Limb (tissue), 2 donors: Measurements from ENCODE around the gene NUSAP1.
"Not testable (repeated sequence)": the region's sequence is repeated elsewhere in the genome, so short reads cannot be mapped to it uniquely, and the experiment has no call there.

Experiments
- DNase-seq, 2 donors: peaks; one replicate each; pipeline ENCODE4 v3.0.0-alpha.2; 2016; ENCODE audit errors: extremely low spot score in 2 of 2

NUSAP1 gene

DNA sequence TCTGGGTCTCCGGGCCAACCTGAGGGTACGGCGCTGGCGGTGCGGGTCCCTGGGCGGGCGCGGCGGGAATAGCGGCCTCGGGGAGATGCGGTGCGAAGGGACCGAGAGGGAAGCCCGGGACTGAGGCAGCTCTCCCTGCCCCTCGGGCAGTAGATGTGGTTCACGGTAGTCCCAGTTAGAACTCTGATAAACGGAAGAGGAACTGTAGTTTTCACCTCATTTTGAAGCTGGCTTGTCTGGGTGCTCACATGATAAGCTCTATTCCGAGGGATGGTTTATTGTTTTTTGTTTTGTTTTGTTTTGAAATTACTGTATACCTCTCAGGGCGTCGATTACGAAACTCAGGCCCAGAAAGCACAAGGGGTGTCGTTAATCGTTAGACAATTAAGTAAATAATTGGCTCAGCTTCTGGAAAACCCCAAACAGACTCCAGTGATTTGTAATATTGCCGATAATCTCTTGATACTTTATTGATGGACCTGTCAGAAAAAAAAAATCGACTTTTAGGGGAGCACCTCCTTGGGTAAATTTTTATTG, 413 bp downstream of the NUSAP1 start:
- peak in 1 of 2 donors; percentile 3 for DNase-seq

DNA sequence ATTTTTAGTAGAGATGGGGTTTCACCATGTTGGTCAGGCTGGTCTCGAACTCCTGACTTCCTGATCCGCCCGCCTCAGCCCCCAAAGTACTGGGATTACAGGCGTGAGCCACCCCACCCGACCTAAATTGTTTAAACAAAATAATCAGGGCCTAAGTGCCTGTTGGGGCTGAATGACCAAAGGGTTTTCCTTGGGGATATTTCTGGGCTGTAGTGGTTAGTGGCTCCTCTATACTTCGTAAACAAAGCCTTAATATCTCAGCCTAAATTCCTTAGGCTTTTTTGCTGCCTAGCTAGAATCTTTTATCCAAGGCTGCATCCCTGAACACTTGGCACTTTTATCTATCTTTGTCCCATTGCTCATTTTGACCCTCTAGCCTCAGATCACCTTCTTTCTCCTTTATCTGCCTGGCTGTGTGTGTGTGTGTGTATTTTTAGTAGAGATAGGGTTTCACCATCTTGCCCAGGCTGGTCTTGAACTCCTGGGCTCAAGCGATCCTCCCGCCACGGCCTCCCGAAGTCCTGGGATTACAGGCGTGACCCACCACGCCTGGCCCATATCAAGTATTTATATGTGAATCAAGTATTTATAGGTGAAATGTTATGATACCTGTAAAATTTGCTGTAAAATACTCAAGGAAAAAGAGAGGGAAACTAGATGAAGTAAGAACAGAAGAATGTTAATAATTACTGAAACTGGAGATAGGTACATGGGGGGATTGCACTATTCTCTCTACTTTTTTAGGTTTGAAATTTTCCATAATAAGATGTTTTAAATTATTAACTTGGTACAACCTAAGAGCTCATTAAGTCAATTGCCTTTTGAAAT, 1.8 kb downstream of the NUSAP1 start:
- DNase-seq = no peak

DNA sequence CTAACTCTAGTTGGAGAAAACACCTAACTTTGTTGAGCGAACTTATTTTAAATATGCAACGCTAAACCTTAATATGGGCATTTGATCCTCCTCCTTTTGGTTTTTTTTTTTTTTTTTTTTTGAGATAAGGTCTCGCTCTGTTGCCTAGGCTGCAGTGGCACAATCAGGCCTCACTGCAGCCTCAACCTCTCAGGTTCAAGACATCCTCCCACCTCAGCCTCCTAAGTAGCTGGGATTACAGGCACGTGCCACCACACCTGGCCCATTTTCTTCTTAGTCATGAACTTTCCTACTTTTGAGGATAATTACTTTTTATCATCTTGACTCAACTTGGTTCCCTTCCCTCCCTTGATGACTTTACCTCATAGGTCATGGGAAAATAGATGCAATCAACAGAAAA, 3.9 kb downstream of the NUSAP1 start:
- no peak for DNase-seq

DNA sequence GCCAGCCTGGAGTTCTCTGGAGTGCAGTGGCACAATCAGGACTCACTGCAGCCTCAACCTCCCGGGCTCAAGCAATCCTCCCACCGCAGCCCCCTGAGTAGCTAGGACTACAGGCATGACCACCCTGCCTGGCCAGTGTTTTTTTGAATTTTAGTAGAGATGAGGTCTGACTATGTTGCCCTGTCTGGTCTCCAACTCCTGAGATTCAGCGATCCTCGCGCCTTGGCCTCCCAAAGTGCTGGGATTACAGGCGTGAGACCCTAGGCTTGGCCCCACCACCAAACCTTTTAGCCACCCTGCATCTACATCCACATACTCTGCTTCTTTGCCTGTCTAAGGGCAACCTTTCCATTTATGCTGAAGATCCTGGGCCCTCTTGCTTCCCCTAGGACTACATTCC, 4.4 kb downstream of the NUSAP1 start:
- DNase-seq = no peak

GRCh38 chr15:41337631-41338522, 5.2 kb downstream of the NUSAP1 start:
- no peak for DNase-seq

GRCh38 chr15:41340189-41340695, 7.6 kb downstream of the NUSAP1 start:
- no peak for DNase-seq

DNA sequence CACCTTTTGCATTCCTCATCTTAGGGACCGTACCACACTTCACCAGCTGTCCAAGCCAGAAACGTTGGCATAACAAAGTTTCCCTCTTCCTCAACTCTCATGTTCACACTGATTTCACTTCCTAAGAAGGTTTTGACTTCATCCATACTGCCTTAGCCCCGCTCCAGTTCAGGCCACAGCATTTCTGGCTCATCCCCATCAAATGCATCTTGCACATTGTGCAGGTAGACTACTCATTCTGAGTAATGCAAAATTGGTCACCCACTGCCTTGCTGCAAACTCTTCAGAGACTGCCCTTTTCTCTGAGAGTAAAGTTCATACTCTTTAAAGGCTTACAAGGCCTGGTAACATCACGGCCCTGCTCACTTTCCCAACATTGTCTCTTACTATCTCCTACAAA, 8.8 kb downstream of the NUSAP1 start:
- no peak for DNase-seq

DNA sequence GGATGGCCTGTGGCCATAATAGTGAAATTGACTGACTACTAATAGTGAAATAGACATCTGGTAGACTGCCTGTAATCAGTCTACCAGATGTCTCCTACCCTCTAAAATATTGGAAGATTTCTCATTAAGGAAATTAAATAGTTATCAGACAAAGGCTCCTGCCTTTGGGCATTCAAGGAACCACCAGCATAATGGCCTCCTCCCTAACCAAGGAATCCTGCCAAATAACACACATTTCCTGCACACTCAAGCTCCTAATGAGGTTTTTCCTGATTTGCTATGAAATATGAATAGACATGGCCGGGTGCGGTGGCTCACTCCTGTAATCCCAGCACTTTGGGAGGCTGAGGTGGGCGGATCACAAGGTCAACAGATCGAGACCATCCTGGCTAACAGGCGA, 14.6 kb downstream of the NUSAP1 start:
- DNase-seq = no peak

GRCh38 chr15:41350057-41350717, 17.5 kb downstream of the NUSAP1 start:
- DNase-seq = no peak

DNA sequence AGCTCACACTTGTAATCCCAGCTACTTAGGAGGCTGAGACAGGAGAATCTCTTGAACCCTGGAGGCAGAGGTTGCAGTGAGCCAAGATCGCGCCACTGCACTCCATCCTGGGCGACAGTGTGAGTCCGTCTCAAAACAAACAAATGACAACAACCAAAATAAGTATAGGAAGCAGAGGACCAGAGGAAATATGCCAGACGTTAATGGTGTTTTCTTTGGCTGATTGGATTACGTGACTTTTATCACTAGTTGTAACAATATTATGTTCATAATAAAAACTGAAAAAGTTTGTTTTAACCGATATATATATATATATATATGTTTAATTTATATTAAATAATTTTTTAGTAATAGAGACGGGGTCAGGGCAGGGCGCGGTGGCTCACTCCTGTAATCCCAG, 21.7 kb downstream of the NUSAP1 start:
- no peak for DNase-seq

DNA sequence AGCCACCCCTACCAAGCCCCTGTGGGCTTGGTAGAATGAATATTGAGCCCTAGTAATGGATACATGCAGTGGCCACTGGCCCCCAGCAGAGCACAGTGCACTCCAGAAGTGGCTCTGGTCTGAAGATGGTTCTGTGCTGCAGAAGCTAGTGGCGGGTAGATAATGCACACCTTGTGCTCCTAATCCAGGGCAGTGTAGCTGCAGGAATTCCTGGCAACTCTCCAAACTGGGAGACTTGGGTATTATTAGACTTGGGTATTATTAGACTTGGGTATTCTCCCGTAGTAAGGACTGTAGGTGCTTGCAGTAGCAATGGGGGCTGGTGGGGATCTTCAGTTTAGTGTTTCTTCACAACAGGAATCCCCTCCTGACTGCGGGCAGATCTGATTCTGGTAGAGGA, 34.7 kb downstream of the NUSAP1 start:
- no peak for DNase-seq

DNA sequence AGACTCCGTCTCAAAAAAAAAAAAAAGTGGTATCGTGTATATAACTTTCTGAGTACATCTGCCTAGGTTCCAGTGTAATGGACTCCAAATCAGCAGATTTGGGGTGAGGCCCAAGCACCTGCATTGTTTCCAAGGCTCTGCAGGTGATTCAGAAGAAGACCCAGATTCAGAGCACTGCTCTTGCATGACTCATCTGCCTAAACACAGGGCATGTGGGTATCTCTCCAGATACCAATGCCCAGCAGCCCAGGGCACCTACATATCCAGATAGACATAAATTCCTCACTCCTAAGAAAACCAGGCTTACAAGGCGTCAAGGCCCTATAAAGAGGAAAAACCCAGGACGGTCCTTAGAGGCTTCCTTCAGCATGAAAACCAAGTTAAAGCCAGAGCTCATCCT, 45.3 kb downstream of the NUSAP1 start:
- no peak for DNase-seq

DNA sequence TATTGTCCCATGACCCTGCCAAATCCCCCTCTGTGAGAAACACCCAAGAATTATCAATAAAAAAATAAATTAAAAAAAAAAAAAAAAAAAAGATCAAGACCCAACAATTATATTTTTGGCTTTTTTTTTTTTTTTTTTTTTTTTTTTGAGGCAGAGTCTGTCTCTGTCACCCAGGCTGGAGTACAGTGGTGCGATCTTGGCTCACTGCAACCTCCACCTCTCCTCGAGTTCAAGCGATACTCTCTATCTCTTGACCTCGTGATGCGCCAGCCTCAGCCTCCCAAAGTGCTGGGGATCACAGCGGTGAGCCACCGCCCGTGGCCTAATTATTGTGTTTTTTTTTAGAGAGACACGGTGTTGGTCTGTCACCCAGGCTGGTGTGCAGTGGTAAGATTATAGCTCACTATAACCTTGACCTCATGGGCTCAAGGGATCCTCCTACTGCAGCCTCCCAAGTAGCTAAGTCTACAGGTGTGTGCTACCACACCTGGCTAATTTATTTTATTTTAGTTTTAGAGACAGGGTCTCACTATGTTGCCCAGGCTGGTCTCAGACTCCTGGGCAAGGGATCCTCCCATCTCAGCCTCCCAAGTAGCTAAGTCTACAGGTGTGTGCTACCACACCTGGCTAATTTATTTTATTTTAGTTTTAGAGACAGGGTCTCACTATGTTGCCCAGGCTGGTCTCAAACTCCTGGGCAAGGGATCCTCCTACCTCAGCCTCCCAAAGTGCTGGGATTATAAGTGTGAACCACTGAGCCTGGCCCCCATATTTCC, 51.5 kb downstream of the NUSAP1 start:
- DNase-seq = not testable (repeated sequence)

GRCh38 chr15:41387646-41388045, 55.0 kb downstream of the NUSAP1 start:
- DNase-seq = no peak

GRCh38 chr15:41392659-41393058, 60.0 kb downstream of the NUSAP1 start:
- no peak for DNase-seq

- no peak for DNase-seq
Observed at GRCh38 chr15:41394924-41395323, 62.2 kb downstream of the NUSAP1 start.

DNA sequence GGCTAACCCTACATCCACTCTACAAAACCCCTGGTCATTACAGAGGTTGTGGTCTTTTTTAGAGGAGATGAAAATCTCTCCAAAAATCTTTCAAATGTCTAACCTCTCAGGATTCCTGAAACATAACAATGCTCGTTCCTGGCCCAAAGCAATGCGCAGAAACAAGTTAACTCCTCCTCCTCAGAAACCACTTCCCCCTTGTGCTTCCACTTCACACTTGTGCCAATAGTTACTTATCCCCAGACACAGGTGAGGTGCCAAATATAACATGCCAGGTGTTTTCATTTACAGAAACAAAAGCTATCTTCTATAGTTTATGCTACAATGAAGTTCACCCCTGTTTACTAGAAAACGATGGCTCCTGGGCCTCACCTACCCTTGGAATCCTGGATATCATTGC, 63.4 kb downstream of the NUSAP1 start:
- no peak for DNase-seq

DNA sequence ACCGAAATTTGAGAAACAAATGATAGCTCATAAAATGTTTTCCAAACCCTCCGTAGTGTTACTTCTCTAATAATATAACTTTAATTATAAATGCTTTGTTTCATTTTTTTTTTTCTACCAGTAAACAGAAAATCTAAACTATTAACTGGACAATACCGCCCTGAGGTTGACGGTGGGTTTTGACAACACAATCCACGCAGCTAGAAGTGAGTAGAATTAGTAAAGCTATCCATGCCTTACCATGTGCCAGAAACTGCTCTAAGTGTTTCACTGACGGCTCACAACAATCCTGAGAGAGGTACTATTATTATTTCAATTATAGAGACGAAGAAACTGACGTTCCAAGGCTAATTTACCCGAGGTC, 69.2 kb downstream of the NUSAP1 start:
- no peak for DNase-seq

GRCh38 chr15:41407341-41407740, 74.7 kb downstream of the NUSAP1 start:
- DNase-seq = no peak

DNA sequence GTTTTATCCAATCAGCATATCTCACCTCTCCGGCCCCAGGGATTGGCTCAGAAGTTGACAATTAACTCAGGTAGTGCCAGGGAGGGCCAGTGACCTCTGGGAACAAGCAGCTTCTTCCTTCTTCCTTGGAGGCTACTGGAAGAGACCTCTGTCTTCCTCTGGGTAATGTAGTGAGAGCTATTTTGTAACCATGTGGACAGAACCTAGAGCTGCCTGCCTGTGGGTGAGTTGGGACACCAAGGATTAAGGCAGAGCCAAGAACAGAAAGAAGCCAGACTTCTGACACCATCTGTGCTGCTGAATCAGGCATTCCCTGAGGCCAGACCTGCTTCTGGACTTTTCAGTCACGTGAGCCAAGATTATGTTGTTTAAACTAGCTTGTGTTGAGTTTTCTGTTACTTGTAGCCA, 75.6 kb downstream of the NUSAP1 start:
- DNase-seq = no peak

GRCh38 chr15:41411031-41411430, 78.3 kb downstream of the NUSAP1 start:
- no peak for DNase-seq
